HG03108 (cell line): ENCODE data around the gene COL4A4.
A peak's percentile ranks its signal among the peaks of the same experiment; 100 is the strongest.

Experiments
- ATAC-seq: cut with Tn5 transposase; IDR thresholded peaks from one replicate; pipeline ENCODE4 v1.9.1; 2021; ENCODE audit warnings: moderate library complexity; ENCODE audit not compliant: unreplicated experiment

Gene COL4A4

GRCh38 chr2:227033471-227034148, 130.4 kb downstream of the COL4A4 start:
- ATAC-seq = no peak

- no peak for ATAC-seq
These were observed 132.6 kb downstream of the COL4A4 start for GRCh38 chr2:227031379-227031778.

- ATAC-seq = no peak
These were observed 133.2 kb downstream of the COL4A4 start for GRCh38 chr2:227030789-227031188.

GRCh38 chr2:227029426-227030105, 134.4 kb downstream of the COL4A4 start:
- no peak for ATAC-seq

- ATAC-seq = peak; percentile 80
These were observed 138.5 kb downstream of the COL4A4 start for GRCh38 chr2:227025510-227025909.

GRCh38 chr2:227022608-227023007, 141.4 kb downstream of the COL4A4 start:
- ATAC-seq = no peak

- ATAC-seq = no peak
These were observed 143.6 kb downstream of the COL4A4 start for GRCh38 chr2:227020416-227020815.

GRCh38 chr2:227016894-227017293, 147.1 kb downstream of the COL4A4 start:
- ATAC-seq = no peak

GRCh38 chr2:227013881-227014280, 150.1 kb downstream of the COL4A4 start:
- ATAC-seq = no peak

- ATAC-seq = no peak
These were observed 150.7 kb downstream of the COL4A4 start for GRCh38 chr2:227013330-227013729.

GRCh38 chr2:227010433-227010832, 153.6 kb downstream of the COL4A4 start:
- no peak for ATAC-seq

- no peak for ATAC-seq
These were observed 156.1 kb downstream of the COL4A4 start for GRCh38 chr2:227007940-227008339.

- no peak for ATAC-seq
These were observed 156.9 kb downstream of the COL4A4 start for GRCh38 chr2:227007148-227007547.

GRCh38 chr2:227006189-227006897, 157.7 kb downstream of the COL4A4 start:
- ATAC-seq = no peak

- ATAC-seq = no peak
These were observed 159.5 kb downstream of the COL4A4 start for GRCh38 chr2:227004482-227004881.

GRCh38 chr2:227000123-227000522, 163.9 kb downstream of the COL4A4 start:
- no peak for ATAC-seq

GRCh38 chr2:226999661-227000060, 164.3 kb downstream of the COL4A4 start:
- no peak for ATAC-seq

- no peak for ATAC-seq
These were observed 168.4 kb downstream of the COL4A4 start for GRCh38 chr2:226995625-226996041.

- no peak for ATAC-seq
These were observed 169.2 kb downstream of the COL4A4 start for GRCh38 chr2:226994775-226995174.

GRCh38 chr2:226993171-226993570, 170.8 kb downstream of the COL4A4 start:
- ATAC-seq = no peak

GRCh38 chr2:226991663-226992062, 172.3 kb downstream of the COL4A4 start:
- ATAC-seq = no peak

GRCh38 chr2:226985583-226985946, 178.4 kb downstream of the COL4A4 start:
- ATAC-seq = no peak
